SHP77 (cell line): ENCODE data around the gene TSPEAR.
A peak's percentile ranks its signal among the peaks of the same experiment; 100 is the strongest.
"Not testable (repeated sequence)": the region's sequence is repeated elsewhere in the genome, so short reads cannot be mapped to it uniquely, and the experiment has no call there.

Experiments used
- DNase-seq, 2 experiments: peaks; one replicate each; lab custom pipeline; 2025; lab: John Stamatoyannopoulos, UW

Gene TSPEAR

GRCh38 chr21:44603109-44603875 lies 108.1 kb downstream of the TSPEAR start:
- no peak for DNase-seq

GRCh38 chr21:44602463-44602850 lies 108.9 kb downstream of the TSPEAR start:
- no peak for DNase-seq

GRCh38 chr21:44601596-44602462 lies 109.5 kb downstream of the TSPEAR start:
- DNase-seq = no peak

GRCh38 chr21:44601091-44601490 lies 110.3 kb downstream of the TSPEAR start:
- DNase-seq = peak; percentile 29 to 47

- not testable (repeated sequence) for DNase-seq
These were observed 111.0 kb downstream of the TSPEAR start, which contains the start of gene KRTAP10-7 for GRCh38 chr21:44600118-44600978. Gene KRTAP10-7, plus strand, starts transcription at chr21:44600597. Its CDS starts 25 bp downstream, at chr21:44600622.

- no peak for DNase-seq
These were observed 111.9 kb downstream of the TSPEAR start for GRCh38 chr21:44599264-44600029.

- DNase-seq = no peak
These were observed 113.3 kb downstream of the TSPEAR start for GRCh38 chr21:44598061-44598460.

GRCh38 chr21:44596068-44596725 lies 115.2 kb downstream of the TSPEAR start:
- DNase-seq = no peak

- no peak for DNase-seq
These were observed 115.8 kb downstream of the TSPEAR start for GRCh38 chr21:44595524-44595923.

- no peak for DNase-seq
These were observed 116.9 kb downstream of the TSPEAR start for GRCh38 chr21:44594406-44594916.

GRCh38 chr21:44593598-44594405 lies 117.6 kb downstream of the TSPEAR start:
- DNase-seq = no peak

- no peak for DNase-seq
These were observed 118.7 kb downstream of the TSPEAR start, which contains the start of gene KRTAP10-6 for GRCh38 chr21:44592446-44593311. Gene KRTAP10-6, minus strand, starts transcription at chr21:44592505. Its CDS starts 21 bp downstream, at chr21:44592484.

- DNase-seq = not testable (repeated sequence)
These were observed 119.6 kb downstream of the TSPEAR start for GRCh38 chr21:44591801-44592130.

- peak in 1 of 2 experiments; percentile 42 for DNase-seq
These were observed 120.2 kb downstream of the TSPEAR start for GRCh38 chr21:44590897-44591800.

GRCh38 chr21:44590311-44590721 lies 121.1 kb downstream of the TSPEAR start:
- no peak for DNase-seq

GRCh38 chr21:44589586-44590305 lies 121.6 kb downstream of the TSPEAR start:
- DNase-seq = no peak

GRCh38 chr21:44589094-44589493 lies 122.3 kb downstream of the TSPEAR start:
- no peak for DNase-seq
